Stimulated activated naive CD8-positive, alpha-beta T cell treated with anti-CD3 and anti-CD28 coated beads, Interleukin-15, Interleukin-2, amounts not matched to agents 100 ng/mL and 50 ng/mL, for 24 hours (primary cell): ENCODE results near the gene KAT6B.

Source experiments
- H3K27ac Mint-ChIP-seq: one replicate; pipeline ENCODE4 v1.8.0; 2021; ENCODE audit warnings: mild to moderate bottlenecking, mixed read lengths
- H3K27me3 Mint-ChIP-seq: one replicate; pipeline ENCODE4 v1.8.0; 2021; ENCODE audit warnings: mixed read lengths
- H3K36me3 Mint-ChIP-seq: one replicate; pipeline ENCODE4 v1.8.0; 2021; ENCODE audit warnings: low read depth, mixed read lengths
- H3K4me1 Mint-ChIP-seq: one replicate; pipeline ENCODE4 v1.8.0; 2021; ENCODE audit warnings: low read depth, mixed read lengths
- H3K4me3 Mint-ChIP-seq: one replicate; pipeline ENCODE4 v1.8.0; 2021; ENCODE audit warnings: mild to moderate bottlenecking, mixed read lengths
- H3K9me3 Mint-ChIP-seq: one replicate; pipeline ENCODE4 v1.8.0; 2021; ENCODE audit warnings: mixed read lengths

Gene KAT6B

DNA sequence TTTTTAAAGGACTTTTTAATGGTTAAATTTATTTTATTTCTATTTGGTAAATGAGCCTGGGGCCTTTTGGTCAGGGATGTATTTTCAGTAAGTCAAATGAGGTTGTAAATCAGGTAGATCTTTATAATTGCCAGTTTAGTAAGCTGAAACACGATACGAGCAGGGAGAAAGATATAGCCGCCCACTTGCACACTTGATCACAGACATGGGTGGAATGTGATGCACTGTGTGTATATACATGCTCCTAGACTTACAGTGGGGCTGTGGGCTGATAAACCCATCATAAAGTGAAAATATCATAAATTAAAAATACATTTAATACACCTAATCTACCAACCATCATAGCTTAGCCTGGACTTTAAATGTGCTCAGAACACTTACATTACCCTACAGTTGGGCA lies 165.7 kb downstream of the KAT6B start:
- Mint-ChIP-seq H3K27me3 (no peaks in the 10 kb centered on the region), H3K4me1 (peaks cover 19% of the 10 kb centered on the region), H3K4me3 (no peak overlapping the region), H3K27ac (no peak overlapping the region), H3K9me3 (no peaks in the 10 kb centered on the region), H3K36me3 (peaks cover 42% of the 10 kb centered on the region)

DNA sequence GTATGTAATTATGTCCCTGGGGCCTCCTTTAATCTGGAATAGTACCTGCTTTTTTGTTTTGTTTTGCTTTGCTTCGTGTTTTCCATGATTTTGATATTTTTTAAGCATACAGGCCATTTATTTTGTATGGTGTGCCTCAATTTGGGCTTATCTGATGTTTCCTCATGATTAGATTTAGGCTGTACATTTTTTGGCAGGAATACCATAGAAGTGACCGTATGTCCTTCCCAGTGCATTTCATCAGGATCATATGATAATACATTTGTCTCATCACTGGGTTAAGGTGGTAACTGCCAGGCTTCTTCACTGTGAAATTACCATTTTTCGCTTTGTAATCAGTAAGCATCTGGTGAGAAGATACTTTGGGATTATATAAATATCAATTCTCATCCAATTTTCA lies 167.2 kb downstream of the KAT6B start:
- H3K4me1 Mint-ChIP-seq = peaks cover 8% of the 10 kb centered on the region
- no peaks in the 10 kb centered on the region for H3K9me3 Mint-ChIP-seq
- no peak overlapping the region for H3K27ac Mint-ChIP-seq
- H3K4me3 Mint-ChIP-seq = no peak overlapping the region
- H3K27me3 Mint-ChIP-seq = no peaks in the 10 kb centered on the region
- peaks cover 33% of the 10 kb centered on the region for H3K36me3 Mint-ChIP-seq

DNA sequence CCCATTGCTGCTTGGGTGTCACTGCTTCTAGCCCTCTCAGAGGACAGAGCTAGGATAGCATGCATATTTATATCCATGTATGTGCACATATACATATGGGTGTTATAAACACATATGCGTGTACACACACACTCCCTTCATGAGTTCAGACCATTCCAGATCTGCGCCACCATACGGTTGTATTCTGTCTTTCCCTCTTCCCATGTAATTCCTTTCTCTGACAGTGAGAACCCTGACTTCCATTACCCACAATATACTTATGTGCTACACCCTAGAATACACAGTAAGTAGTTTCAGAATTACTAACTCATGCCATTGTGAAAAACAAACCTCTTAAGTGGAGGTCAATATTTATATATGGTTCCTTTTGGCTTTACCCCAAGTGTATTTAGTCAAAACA lies 168.5 kb downstream of the KAT6B start:
- Mint-ChIP-seq H3K4me1 (peaks cover 13% of the 10 kb centered on the region), H3K9me3 (no peaks in the 10 kb centered on the region), H3K4me3 (no peak overlapping the region), H3K27me3 (no peaks in the 10 kb centered on the region), H3K27ac (no peak overlapping the region), H3K36me3 (peaks cover 33% of the 10 kb centered on the region)

DNA sequence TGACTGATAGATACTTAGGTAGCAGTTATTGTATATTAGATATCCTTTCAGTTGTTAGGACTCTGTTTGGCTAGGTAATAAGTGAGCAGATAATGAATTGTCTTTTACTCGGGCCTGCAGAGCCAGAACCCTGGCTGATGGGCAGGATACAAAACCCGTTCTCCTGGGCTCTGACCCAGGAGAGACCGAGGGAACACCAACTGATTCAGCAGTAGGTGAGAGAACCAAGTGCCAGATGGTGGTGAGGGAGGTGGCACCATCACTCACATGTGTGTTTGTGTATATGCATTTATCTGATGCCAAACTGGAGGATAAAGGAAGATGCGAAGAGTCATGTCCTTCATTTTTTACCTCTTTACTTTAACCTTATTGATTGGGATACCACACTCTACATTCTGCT lies 169.4 kb downstream of the KAT6B start:
- Mint-ChIP-seq H3K4me3 (no peak overlapping the region), H3K27ac (no peak overlapping the region), H3K4me1 (peaks cover 22% of the 10 kb centered on the region), H3K27me3 (no peaks in the 10 kb centered on the region), H3K36me3 (peaks cover 29% of the 10 kb centered on the region), H3K9me3 (no peaks in the 10 kb centered on the region)

DNA sequence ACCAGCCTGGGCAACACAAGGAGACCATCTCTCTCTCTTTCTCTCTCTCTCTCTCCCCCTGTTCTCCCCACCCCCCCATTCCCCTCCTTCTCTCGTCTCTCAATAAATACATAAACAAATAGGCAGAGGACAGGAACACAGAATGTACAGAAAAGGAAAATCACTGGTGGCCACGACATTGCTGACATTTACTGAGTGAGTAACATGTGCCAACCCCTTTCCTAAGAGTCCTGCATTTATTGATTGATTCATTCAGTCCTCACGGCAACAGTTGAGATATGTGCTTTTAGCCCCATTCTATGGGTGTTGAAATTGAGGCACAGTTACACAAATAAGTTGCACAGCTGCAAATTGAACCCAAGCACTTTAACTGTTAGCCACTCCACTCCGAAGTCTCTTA lies 170.8 kb downstream of the KAT6B start:
- no peaks in the 10 kb centered on the region for H3K27me3 Mint-ChIP-seq
- H3K9me3 Mint-ChIP-seq = no peaks in the 10 kb centered on the region
- peaks cover 30% of the 10 kb centered on the region for H3K36me3 Mint-ChIP-seq
- H3K4me1 Mint-ChIP-seq = peaks cover 27% of the 10 kb centered on the region
- no peak overlapping the region for H3K4me3 Mint-ChIP-seq
- no peak overlapping the region for H3K27ac Mint-ChIP-seq

DNA sequence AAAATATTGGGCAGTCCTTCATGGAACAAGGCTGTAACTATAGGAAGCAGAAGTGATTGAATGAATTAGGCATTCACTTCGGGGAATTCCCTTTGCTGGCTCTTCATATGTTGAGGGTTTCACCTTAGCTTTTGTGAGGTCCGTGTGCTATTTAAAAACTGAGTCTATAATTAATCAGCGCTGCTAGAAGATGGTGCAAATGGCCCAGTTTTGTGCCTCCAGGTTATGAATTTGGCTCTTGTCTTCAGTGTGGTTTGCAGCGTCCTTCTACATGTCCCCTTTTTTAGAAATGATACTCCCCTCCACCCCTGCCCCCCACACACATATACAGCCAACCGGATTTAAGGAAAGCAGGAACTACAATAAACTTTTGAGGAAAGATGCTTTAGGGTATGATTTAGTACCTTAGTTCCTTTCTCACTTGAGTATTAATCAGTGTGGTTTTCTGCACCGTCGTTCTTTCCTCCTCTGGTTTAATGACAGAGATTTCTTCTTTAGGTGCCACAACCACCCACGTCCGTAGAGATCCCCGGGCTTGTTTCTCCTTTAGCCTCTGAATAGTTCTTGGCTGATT lies 174.4 kb downstream of the KAT6B start:
- H3K4me3 Mint-ChIP-seq = peak overlapping the region; percentile 28
- peak overlapping the region; percentile 55 for H3K27ac Mint-ChIP-seq
- H3K27me3 Mint-ChIP-seq = no peaks in the 10 kb centered on the region
- H3K36me3 Mint-ChIP-seq = peaks cover 11% of the 10 kb centered on the region
- H3K9me3 Mint-ChIP-seq = no peaks in the 10 kb centered on the region
- H3K4me1 Mint-ChIP-seq = peaks cover 23% of the 10 kb centered on the region

DNA sequence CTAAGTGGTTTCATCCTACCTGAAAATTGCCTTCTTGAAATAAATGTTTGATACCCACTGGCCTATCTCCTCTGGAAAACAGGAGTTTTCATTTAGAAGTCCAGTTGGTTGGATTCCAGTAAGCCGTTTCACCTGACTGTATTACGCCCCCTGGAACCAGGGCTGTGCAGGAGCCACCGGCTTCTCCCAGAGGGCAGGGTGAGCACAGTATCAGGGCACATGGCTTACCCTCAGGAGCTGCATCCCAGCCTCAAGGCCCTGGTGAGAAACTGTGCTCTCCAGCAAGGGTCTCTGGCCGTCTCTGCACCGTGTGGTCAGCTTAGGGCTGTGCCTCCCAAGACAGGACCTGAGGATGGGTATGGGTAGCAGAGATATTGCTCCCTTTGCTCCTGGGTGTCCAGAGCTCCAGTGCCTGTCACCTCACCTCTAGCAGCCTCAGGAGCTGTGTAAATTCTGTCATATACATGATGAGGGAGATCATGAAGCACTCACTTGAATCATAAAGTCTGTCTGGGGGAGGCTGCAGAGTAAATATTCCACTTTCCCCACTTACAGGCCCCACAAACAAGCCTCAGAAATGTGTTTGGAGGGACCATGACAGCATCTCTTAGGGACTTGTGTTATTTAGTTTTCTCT lies 175.4 kb downstream of the KAT6B start:
- Mint-ChIP-seq H3K4me1 (peaks cover 23% of the 10 kb centered on the region), H3K4me3 (no peak overlapping the region), H3K9me3 (no peaks in the 10 kb centered on the region), H3K36me3 (peaks cover 6% of the 10 kb centered on the region), H3K27me3 (no peaks in the 10 kb centered on the region), H3K27ac (no peak overlapping the region)

DNA sequence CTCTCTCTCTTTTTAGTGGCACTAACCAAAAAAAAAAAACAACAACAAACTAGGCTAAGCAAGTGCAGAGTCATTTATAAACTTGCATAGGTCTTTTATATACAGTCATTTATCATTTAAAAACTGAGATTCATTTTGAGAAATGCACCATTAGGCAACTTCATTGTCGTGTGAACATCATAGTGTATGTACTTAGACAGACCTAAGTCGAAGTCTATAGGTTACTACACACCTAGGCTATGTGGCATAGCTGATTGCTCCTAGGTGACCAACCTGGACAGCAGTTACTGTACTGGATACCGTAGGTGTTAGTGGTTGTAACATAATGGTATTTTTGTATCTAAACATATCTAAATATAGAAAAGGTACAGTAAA lies 175.9 kb downstream of the KAT6B start:
- Mint-ChIP-seq H3K4me3 (no peak overlapping the region), H3K27ac (no peak overlapping the region), H3K27me3 (no peaks in the 10 kb centered on the region), H3K36me3 (peaks cover 11% of the 10 kb centered on the region), H3K9me3 (no peaks in the 10 kb centered on the region), H3K4me1 (peaks cover 28% of the 10 kb centered on the region)

DNA sequence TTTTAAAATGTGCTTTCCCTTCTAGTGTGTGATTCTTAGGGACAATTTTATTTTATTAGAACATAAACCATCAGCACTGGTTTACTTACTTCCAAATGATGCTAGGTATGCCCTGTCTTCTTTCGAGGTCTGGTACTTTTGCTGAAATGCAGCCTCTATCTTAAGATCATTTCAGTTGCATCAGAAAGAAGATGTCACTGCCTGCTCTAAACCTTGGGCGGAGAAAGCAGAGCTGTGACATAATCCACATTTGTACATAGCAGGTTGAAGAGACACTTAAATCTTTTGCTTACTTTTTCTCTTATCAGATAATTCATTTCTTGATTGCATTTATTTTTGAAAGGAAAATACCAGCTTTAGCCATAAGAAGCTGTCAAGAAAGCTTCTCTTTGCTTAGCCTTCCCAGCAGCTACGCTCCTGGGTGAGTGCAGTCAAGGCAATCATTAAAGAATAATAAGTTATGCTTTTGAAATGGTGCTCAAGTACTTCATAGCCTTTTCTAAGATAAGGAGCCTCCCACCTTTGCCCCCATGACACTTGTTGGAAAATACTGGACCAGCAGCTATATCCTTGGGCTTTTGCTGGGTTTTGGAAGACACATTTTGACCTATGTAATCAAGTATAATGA lies 176.7 kb downstream of the KAT6B start:
- H3K27ac Mint-ChIP-seq = no peak overlapping the region
- H3K27me3 Mint-ChIP-seq = no peaks in the 10 kb centered on the region
- no peaks in the 10 kb centered on the region for H3K9me3 Mint-ChIP-seq
- peaks cover 11% of the 10 kb centered on the region for H3K36me3 Mint-ChIP-seq
- H3K4me1 Mint-ChIP-seq = peaks cover 36% of the 10 kb centered on the region
- H3K4me3 Mint-ChIP-seq = no peak overlapping the region

DNA sequence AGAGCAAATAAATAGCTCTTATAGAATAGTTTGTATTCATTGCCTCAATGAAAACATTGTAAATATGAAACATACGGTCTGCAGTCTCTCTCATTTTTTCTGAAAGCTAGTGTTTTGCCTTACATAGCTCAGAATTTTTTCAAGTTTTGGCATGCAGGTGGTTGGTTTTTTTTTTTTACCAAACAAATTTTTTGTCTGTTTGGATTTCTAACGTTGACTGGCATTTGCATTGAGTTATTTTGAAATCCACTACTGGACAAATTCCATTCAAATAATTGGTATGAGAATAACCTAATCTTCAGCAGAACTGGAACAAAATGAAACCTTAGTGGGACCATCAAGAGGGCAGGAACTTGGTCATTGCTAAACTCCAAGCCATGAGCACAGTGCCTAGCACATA lies 177.5 kb downstream of the KAT6B start:
- peaks cover 11% of the 10 kb centered on the region for H3K36me3 Mint-ChIP-seq
- no peak overlapping the region for H3K4me3 Mint-ChIP-seq
- H3K27ac Mint-ChIP-seq = no peak overlapping the region
- no peaks in the 10 kb centered on the region for H3K9me3 Mint-ChIP-seq
- H3K4me1 Mint-ChIP-seq = peaks cover 41% of the 10 kb centered on the region
- H3K27me3 Mint-ChIP-seq = no peaks in the 10 kb centered on the region

DNA sequence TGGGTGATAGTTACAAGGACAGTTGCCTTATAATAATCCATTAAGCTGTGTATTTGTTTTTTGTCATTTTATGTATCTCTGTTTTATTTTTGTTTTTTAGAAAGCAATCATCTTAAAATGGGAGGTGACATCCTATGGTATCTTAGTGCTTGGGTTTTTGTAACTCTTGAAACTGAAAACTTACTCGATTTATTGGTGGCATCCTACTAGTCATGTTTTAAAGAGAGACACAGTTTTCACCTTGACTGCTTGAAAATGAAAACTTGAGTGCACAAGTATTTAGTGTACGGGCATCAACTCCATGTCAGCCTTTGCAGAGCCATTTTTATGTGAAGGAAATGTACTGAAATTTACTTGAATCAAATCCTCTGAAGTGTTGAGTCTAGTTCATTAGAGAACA lies 181.2 kb downstream of the KAT6B start:
- Mint-ChIP-seq H3K27me3 (no peaks in the 10 kb centered on the region), H3K9me3 (no peaks in the 10 kb centered on the region), H3K4me3 (peak overlapping the region; percentile 33), H3K36me3 (peaks cover 5% of the 10 kb centered on the region), H3K4me1 (peaks cover 33% of the 10 kb centered on the region), H3K27ac (peak overlapping the region; percentile 23)

DNA sequence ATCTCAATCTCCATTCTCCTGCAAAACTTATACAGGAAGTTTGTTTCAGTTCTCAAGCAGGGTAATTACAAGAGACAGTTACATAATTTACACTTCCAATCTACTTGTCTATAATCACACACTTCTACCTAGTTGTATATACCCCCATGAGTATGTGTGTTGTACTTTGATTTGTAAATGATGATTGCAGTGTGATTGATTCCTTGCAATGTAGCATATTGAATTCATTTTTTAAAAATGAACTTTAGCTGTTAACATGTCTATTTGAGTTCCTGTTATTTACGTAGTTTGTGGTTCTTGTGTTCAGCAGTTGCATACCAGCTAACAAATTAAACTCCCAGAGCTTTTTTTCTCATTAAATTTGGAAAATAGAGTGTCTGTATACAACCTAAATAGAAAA lies 182.6 kb downstream of the KAT6B start:
- Mint-ChIP-seq H3K4me1 (peaks cover 47% of the 10 kb centered on the region), H3K9me3 (no peaks in the 10 kb centered on the region), H3K4me3 (no peak overlapping the region), H3K27me3 (no peaks in the 10 kb centered on the region), H3K27ac (peak overlapping the region; percentile 32), H3K36me3 (peaks cover 5% of the 10 kb centered on the region)

DNA sequence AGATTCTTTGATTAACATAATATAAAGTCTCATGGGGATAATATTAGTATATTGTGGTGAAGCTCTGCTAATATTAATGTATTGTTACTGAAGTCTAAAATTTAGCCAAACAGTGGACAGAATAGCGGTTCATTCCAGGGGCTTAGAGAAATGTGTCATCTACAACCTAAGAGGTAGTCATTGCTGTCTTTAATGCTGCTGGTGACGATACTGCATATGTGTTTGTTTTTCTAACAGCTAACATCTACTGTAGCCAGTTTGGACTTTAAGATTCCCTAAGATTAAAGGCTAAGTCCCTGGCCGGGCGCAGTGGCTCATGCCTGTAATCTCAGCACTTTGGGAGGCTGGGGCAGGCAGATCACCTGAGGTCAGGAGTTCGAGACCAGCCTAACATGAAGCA lies 183.0 kb downstream of the KAT6B start:
- Mint-ChIP-seq H3K4me1 (peaks cover 50% of the 10 kb centered on the region), H3K27me3 (no peaks in the 10 kb centered on the region), H3K4me3 (no peak overlapping the region), H3K27ac (no peak overlapping the region), H3K36me3 (peaks cover 5% of the 10 kb centered on the region), H3K9me3 (no peaks in the 10 kb centered on the region)

DNA sequence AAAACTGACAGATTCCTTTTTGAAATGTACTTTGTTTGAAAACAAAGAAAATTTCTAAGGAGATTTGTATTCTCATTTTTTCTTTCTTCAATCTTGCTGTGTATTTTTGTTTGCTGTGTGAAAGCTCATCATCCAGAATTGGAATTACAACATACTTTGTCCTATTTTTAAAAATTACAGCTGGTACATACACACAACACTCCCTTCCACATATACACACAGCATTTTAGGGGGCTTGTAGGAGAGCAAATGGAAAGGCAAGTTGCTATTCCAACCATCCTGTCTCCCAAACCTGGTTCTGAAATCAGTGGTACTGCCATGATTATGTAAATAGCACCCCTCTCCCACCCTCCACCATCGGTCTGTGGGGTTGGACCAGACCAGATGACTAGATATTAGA lies 184.0 kb downstream of the KAT6B start:
- Mint-ChIP-seq H3K9me3 (no peaks in the 10 kb centered on the region), H3K4me3 (no peak overlapping the region), H3K27me3 (no peaks in the 10 kb centered on the region), H3K4me1 (peaks cover 58% of the 10 kb centered on the region), H3K27ac (no peak overlapping the region), H3K36me3 (peaks cover 5% of the 10 kb centered on the region)

DNA sequence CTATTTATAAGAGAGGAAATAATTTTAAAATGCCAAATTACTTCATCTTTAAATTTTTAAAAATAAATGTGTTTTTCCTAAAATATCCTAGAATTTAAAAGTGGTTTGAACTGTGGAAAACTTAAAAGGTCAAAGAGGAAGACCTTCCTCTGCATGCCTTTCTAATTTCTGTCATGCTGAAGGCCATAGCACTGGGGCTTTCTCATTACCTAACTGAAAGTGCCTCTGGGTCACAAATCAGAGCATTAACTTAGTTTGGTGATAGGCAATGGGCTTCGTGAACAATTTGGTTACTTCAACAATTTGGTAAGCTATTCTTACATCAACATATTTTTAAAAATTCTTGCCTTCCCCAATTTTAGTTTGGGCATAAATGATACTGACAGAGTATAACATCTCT lies 184.8 kb downstream of the KAT6B start:
- H3K27me3 Mint-ChIP-seq = no peaks in the 10 kb centered on the region
- H3K9me3 Mint-ChIP-seq = no peaks in the 10 kb centered on the region
- H3K4me1 Mint-ChIP-seq = peaks cover 60% of the 10 kb centered on the region
- peaks cover 5% of the 10 kb centered on the region for H3K36me3 Mint-ChIP-seq
- H3K4me3 Mint-ChIP-seq = no peak overlapping the region
- H3K27ac Mint-ChIP-seq = no peak overlapping the region

DNA sequence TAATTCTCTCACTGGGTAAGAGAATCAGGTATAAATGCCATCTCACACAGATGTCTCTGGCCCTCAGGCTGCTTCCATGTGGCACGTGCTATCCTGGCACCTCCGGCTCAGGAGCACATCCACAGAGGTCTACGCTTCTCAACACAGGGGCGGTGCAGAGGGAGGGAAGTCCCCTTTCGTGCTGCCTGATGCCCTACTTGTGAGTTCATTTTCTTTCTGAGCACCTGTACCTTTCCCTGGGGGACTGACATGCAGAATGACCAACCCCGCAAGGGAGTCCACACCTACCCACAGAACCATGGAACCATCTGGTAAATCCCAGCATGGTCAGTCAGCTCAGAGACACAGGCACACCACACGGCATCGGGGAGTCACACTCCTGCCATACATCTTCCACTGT lies 186.1 kb downstream of the KAT6B start:
- Mint-ChIP-seq H3K27ac (peak overlapping the region; percentile 90), H3K4me1 (peaks cover 54% of the 10 kb centered on the region), H3K36me3 (no peaks in the 10 kb centered on the region), H3K9me3 (no peaks in the 10 kb centered on the region), H3K4me3 (no peak overlapping the region), H3K27me3 (no peaks in the 10 kb centered on the region)
